ENCODE measurements around the gene SP7. TPM values are rescaled to one million over a fixed set of nuclear protein-coding genes. Genes with fewer than 3 reads are reported as not detected.
A peak's percentile ranks its signal among the peaks of the same experiment; 100 is the strongest.
"Not testable (repeated sequence)": the region's sequence is repeated elsewhere in the genome, so short reads cannot be mapped to it uniquely, and the experiment has no call there.

SP7 gene
- total RNA-seq, 1 donor from 2014 or later = not detected

GRCh38 chr12:53299101-53299453 is 37.1 kb downstream of the SP7 start:
- H3K9ac ChIP-seq (ENCODE audit: low read depth in 1 of 3, low read length in 3 of 3) = peak overlapping the region in 1 of 3 donors; percentile 91
- H3K4me1 ChIP-seq (ENCODE audit: control insufficient read depth in 3 of 3, insufficient read depth in 3 of 3, low read length in 3 of 3) = peaks cover 44 to 66% (median 46%) of the 10 kb centered on the region in 3 donors
- H3K9me3 ChIP-seq (ENCODE audit: control insufficient read depth in 3 of 3, low read length in 3 of 3) = no peaks in the 10 kb centered on the region
- H3K27ac ChIP-seq (ENCODE audit: low read depth, low read length) = peak overlapping the region; percentile 81
- H3K36me3 ChIP-seq (ENCODE audit: control insufficient read depth in 3 of 3, insufficient read depth in 3 of 3, low read length in 3 of 3) = peaks cover 22 to 32% (median 27%) of the 10 kb centered on the region in 3 donors
- peak overlapping the region; percentile 90 to 98 (median 94) for H3K4me3 ChIP-seq (ENCODE audit: low read length in 3 of 3)
- no peaks in the 10 kb centered on the region for H3K27me3 ChIP-seq (ENCODE audit: control insufficient read depth in 3 of 3, insufficient read depth in 3 of 3, low read length in 3 of 3)

- Histone ChIP-seq H3K4me1 (ENCODE audit: control insufficient read depth in 3 of 3, insufficient read depth in 3 of 3, low read length in 3 of 3) (peaks cover 44 to 62% (median 46%) of the 10 kb centered on the region in 3 donors), H3K27ac (ENCODE audit: low read depth, low read length) (peak overlapping the region; percentile 81), H3K36me3 (ENCODE audit: control insufficient read depth in 3 of 3, insufficient read depth in 3 of 3, low read length in 3 of 3) (peaks cover 18 to 27% (median 23%) of the 10 kb centered on the region in 3 donors), H3K27me3 (ENCODE audit: control insufficient read depth in 3 of 3, insufficient read depth in 3 of 3, low read length in 3 of 3) (no peaks in the 10 kb centered on the region), H3K9ac (ENCODE audit: low read depth in 1 of 3, low read length in 3 of 3) (no peak overlapping the region), H3K9me3 (ENCODE audit: control insufficient read depth in 3 of 3, low read length in 3 of 3) (no peaks in the 10 kb centered on the region), H3K4me3 (ENCODE audit: low read length in 3 of 3) (no peak overlapping the region)
Measured at GRCh38 chr12:53298164-53298563, 38.0 kb downstream of the SP7 start.

- Histone ChIP-seq H3K4me1 (ENCODE audit: control insufficient read depth in 3 of 3, insufficient read depth in 3 of 3, low read length in 3 of 3) (peaks cover 41 to 57% (median 42%) of the 10 kb centered on the region in 3 donors), H3K9ac (ENCODE audit: low read depth in 1 of 3, low read length in 3 of 3) (peak overlapping the region in 1 of 3 donors; percentile 3), H3K36me3 (ENCODE audit: control insufficient read depth in 3 of 3, insufficient read depth in 3 of 3, low read length in 3 of 3) (peaks cover 9 to 16% (median 13%) of the 10 kb centered on the region in 3 donors)
- H3K27ac ChIP-seq (ENCODE audit: low read depth, low read length); H3K4me3 ChIP-seq (ENCODE audit: low read length in 3 of 3); H3K27me3 ChIP-seq (ENCODE audit: control insufficient read depth in 3 of 3, insufficient read depth in 3 of 3, low read length in 3 of 3); H3K9me3 ChIP-seq (ENCODE audit: control insufficient read depth in 3 of 3, low read length in 3 of 3): not testable (repeated sequence)
Measured at GRCh38 chr12:53297106-53297505, 39.0 kb downstream of the SP7 start.

- Histone ChIP-seq H3K27me3 (ENCODE audit: control insufficient read depth in 3 of 3, insufficient read depth in 3 of 3, low read length in 3 of 3) (no peaks in the 10 kb centered on the region), H3K4me1 (ENCODE audit: control insufficient read depth in 3 of 3, insufficient read depth in 3 of 3, low read length in 3 of 3) (peaks cover 41 to 57% (median 42%) of the 10 kb centered on the region in 3 donors), H3K9ac (ENCODE audit: low read depth in 1 of 3, low read length in 3 of 3) (peak overlapping the region; percentile 94 to 98 (median 97))
Measured at GRCh38 chr12:53295891-53296219, 40.3 kb downstream of the SP7 start.

GRCh38 chr12:53295070-53295890 is 40.9 kb downstream of the SP7 start, which contains the start of gene PFDN5:
Gene PFDN5, plus strand, starts transcription at chr12:53295542. Its CDS starts 26 bp downstream, at chr12:53295568.
- Histone ChIP-seq H3K27me3 (ENCODE audit: control insufficient read depth in 3 of 3, insufficient read depth in 3 of 3, low read length in 3 of 3) (no peaks in the 10 kb centered on the region), H3K9me3 (ENCODE audit: control insufficient read depth in 3 of 3, low read length in 3 of 3) (no peaks in the 10 kb centered on the region), H3K4me1 (ENCODE audit: control insufficient read depth in 3 of 3, insufficient read depth in 3 of 3, low read length in 3 of 3) (peaks cover 37 to 52% (median 37%) of the 10 kb centered on the region in 3 donors), H3K9ac (ENCODE audit: low read depth in 1 of 3, low read length in 3 of 3) (peak within 1 kb of the TSS; percentile 94 to 98 (median 97)), H3K27ac (ENCODE audit: low read depth, low read length) (peak within 1 kb of the TSS; percentile 86), H3K4me3 (ENCODE audit: low read length in 3 of 3) (peak within 1 kb of the TSS; percentile 92 to 99 (median 94)), H3K36me3 (ENCODE audit: control insufficient read depth in 3 of 3, insufficient read depth in 3 of 3, low read length in 3 of 3) (peaks cover 7 to 14% (median 10%) of the 10 kb centered on the region in 3 donors)

More at GRCh38 chr12:53295891-53296219, 40.3 kb downstream of the SP7 start:
- Histone ChIP-seq H3K36me3 (ENCODE audit: control insufficient read depth in 3 of 3, insufficient read depth in 3 of 3, low read length in 3 of 3) (peaks cover 7 to 14% (median 10%) of the 10 kb centered on the region in 3 donors), H3K4me3 (ENCODE audit: low read length in 3 of 3) (peak overlapping the region; percentile 92 to 99 (median 94)), H3K9me3 (ENCODE audit: control insufficient read depth in 3 of 3, low read length in 3 of 3) (no peaks in the 10 kb centered on the region), H3K27ac (ENCODE audit: low read depth, low read length) (peak overlapping the region; percentile 86)

- peak overlapping the region in 1 of 3 donors; percentile 50 for H3K9ac ChIP-seq (ENCODE audit: low read depth in 1 of 3, low read length in 3 of 3)
Measured at GRCh38 chr12:53292426-53292825, 43.7 kb downstream of the SP7 start.

GRCh38 chr12:53290661-53291060 is 45.5 kb downstream of the SP7 start:
- H3K9ac ChIP-seq (ENCODE audit: low read depth in 1 of 3, low read length in 3 of 3) = no peak overlapping the region
- H3K4me1 ChIP-seq (ENCODE audit: control insufficient read depth in 3 of 3, insufficient read depth in 3 of 3, low read length in 3 of 3) = peaks cover 7 to 12% (median 7%) of the 10 kb centered on the region in 3 donors
- H3K27ac ChIP-seq (ENCODE audit: low read depth, low read length) = no peak overlapping the region
- no peaks in the 10 kb centered on the region for H3K9me3 ChIP-seq (ENCODE audit: control insufficient read depth in 3 of 3, low read length in 3 of 3)
- no peaks in the 10 kb centered on the region for H3K27me3 ChIP-seq (ENCODE audit: control insufficient read depth in 3 of 3, insufficient read depth in 3 of 3, low read length in 3 of 3)
- no peak overlapping the region for H3K4me3 ChIP-seq (ENCODE audit: low read length in 3 of 3)
- H3K36me3 ChIP-seq (ENCODE audit: control insufficient read depth in 3 of 3, insufficient read depth in 3 of 3, low read length in 3 of 3) = no peaks in the 10 kb centered on the region

More at GRCh38 chr12:53292426-53292825, 43.7 kb downstream of the SP7 start:
- H3K9me3 ChIP-seq (ENCODE audit: control insufficient read depth in 3 of 3, low read length in 3 of 3) = no peaks in the 10 kb centered on the region
- no peaks in the 10 kb centered on the region for H3K27me3 ChIP-seq (ENCODE audit: control insufficient read depth in 3 of 3, insufficient read depth in 3 of 3, low read length in 3 of 3)
- H3K4me3 ChIP-seq (ENCODE audit: low read length in 3 of 3) = no peak overlapping the region
- no peak overlapping the region for H3K27ac ChIP-seq (ENCODE audit: low read depth, low read length)
- H3K4me1 ChIP-seq (ENCODE audit: control insufficient read depth in 3 of 3, insufficient read depth in 3 of 3, low read length in 3 of 3) = peaks cover 19 to 29% (median 20%) of the 10 kb centered on the region in 3 donors
- peaks cover 0 to 3% (median 3%) of the 10 kb centered on the region in 3 donors for H3K36me3 ChIP-seq (ENCODE audit: control insufficient read depth in 3 of 3, insufficient read depth in 3 of 3, low read length in 3 of 3)

GRCh38 chr12:53289891-53290290 is 46.3 kb downstream of the SP7 start:
- Histone ChIP-seq H3K9ac (ENCODE audit: low read depth in 1 of 3, low read length in 3 of 3) (peak overlapping the region in 1 of 3 donors; percentile 33), H3K9me3 (ENCODE audit: control insufficient read depth in 3 of 3, low read length in 3 of 3) (no peaks in the 10 kb centered on the region), H3K36me3 (ENCODE audit: control insufficient read depth in 3 of 3, insufficient read depth in 3 of 3, low read length in 3 of 3) (no peaks in the 10 kb centered on the region)

GRCh38 chr12:53288322-53288721 is 47.8 kb downstream of the SP7 start:
- H3K4me1 ChIP-seq (ENCODE audit: control insufficient read depth in 3 of 3, insufficient read depth in 3 of 3, low read length in 3 of 3) = no peaks in the 10 kb centered on the region
- H3K9ac ChIP-seq (ENCODE audit: low read depth in 1 of 3, low read length in 3 of 3) = peak overlapping the region in 1 of 3 donors; percentile 3
- H3K27ac ChIP-seq (ENCODE audit: low read depth, low read length) = no peak overlapping the region
- no peaks in the 10 kb centered on the region for H3K36me3 ChIP-seq (ENCODE audit: control insufficient read depth in 3 of 3, insufficient read depth in 3 of 3, low read length in 3 of 3)
- no peak overlapping the region for H3K4me3 ChIP-seq (ENCODE audit: low read length in 3 of 3)
- H3K27me3 ChIP-seq (ENCODE audit: control insufficient read depth in 3 of 3, insufficient read depth in 3 of 3, low read length in 3 of 3) = no peaks in the 10 kb centered on the region
- H3K9me3 ChIP-seq (ENCODE audit: control insufficient read depth in 3 of 3, low read length in 3 of 3) = no peaks in the 10 kb centered on the region

More at GRCh38 chr12:53289891-53290290, 46.3 kb downstream of the SP7 start:
- Histone ChIP-seq H3K27me3 (ENCODE audit: control insufficient read depth in 3 of 3, insufficient read depth in 3 of 3, low read length in 3 of 3) (no peaks in the 10 kb centered on the region), H3K27ac (ENCODE audit: low read depth, low read length) (no peak overlapping the region), H3K4me1 (ENCODE audit: control insufficient read depth in 3 of 3, insufficient read depth in 3 of 3, low read length in 3 of 3) (peaks cover 3 to 4% (median 4%) of the 10 kb centered on the region in 3 donors), H3K4me3 (ENCODE audit: low read length in 3 of 3) (no peak overlapping the region)

- no peak overlapping the region for H3K27ac ChIP-seq (ENCODE audit: low read depth, low read length)
- H3K36me3 ChIP-seq (ENCODE audit: control insufficient read depth in 3 of 3, insufficient read depth in 3 of 3, low read length in 3 of 3) = no peaks in the 10 kb centered on the region
- no peaks in the 10 kb centered on the region for H3K4me1 ChIP-seq (ENCODE audit: control insufficient read depth in 3 of 3, insufficient read depth in 3 of 3, low read length in 3 of 3)
- H3K27me3 ChIP-seq (ENCODE audit: control insufficient read depth in 3 of 3, insufficient read depth in 3 of 3, low read length in 3 of 3) = no peaks in the 10 kb centered on the region
- no peaks in the 10 kb centered on the region for H3K9me3 ChIP-seq (ENCODE audit: control insufficient read depth in 3 of 3, low read length in 3 of 3)
- H3K9ac ChIP-seq (ENCODE audit: low read depth in 1 of 3, low read length in 3 of 3) = peak overlapping the region in 1 of 3 donors; percentile 3
- H3K4me3 ChIP-seq (ENCODE audit: low read length in 3 of 3) = no peak overlapping the region
Measured at GRCh38 chr12:53287741-53288216, 48.4 kb downstream of the SP7 start.
